Muscle layer of duodenum (tissue), 2 donors: ENCODE data around the gene RNF128.
A peak's percentile ranks its signal among the peaks of the same experiment; 100 is the strongest.

ENCODE experiments used
- H3K27ac ChIP-seq: one replicate; pipeline ENCODE4 v1.7.0; 2013; ENCODE audit warnings: mild to moderate bottlenecking, low read length
- H3K27me3 ChIP-seq: one replicate; pipeline ENCODE4 v1.7.0; 2013; ENCODE audit warnings: low read depth, mild to moderate bottlenecking, control low read depth, low read length
- H3K36me3 ChIP-seq, 2 donors: one replicate each; pipeline ENCODE4 v1.7.0; 2013; ENCODE audit warnings: low read length in 2 of 2, control low read depth in 1 of 2, mild to moderate bottlenecking in 1 of 2; ENCODE audit not compliant: insufficient read depth in 2 of 2, control insufficient read depth in 1 of 2
- H3K4me1 ChIP-seq, 2 donors: one replicate each; pipeline ENCODE4 v1.7.0; 2013; ENCODE audit warnings: low read length in 2 of 2, mild to moderate bottlenecking in 2 of 2, control low read depth in 1 of 2, moderate library complexity in 1 of 2; ENCODE audit not compliant: insufficient read depth in 2 of 2, control insufficient read depth in 1 of 2
- H3K4me3 ChIP-seq, 2 donors: one replicate each; pipeline ENCODE4 v1.7.0; 2013; ENCODE audit warnings: low read length in 2 of 2, low read depth in 1 of 2, mild to moderate bottlenecking in 1 of 2
- H3K9me3 ChIP-seq, 2 donors: one replicate each; pipeline ENCODE4 v1.7.0; 2013; ENCODE audit warnings: low read length in 2 of 2, control low read depth in 1 of 2, mild to moderate bottlenecking in 1 of 2; ENCODE audit not compliant: control insufficient read depth in 1 of 2
- donor health status: healthy.

The RNF128 gene

GRCh38 chrX:106711375-106711774 lies 15.1 kb upstream of the RNF128 start:
- Histone ChIP-seq H3K27ac (no peak overlapping the region), H3K36me3 (no peaks in the 10 kb centered on the region), H3K4me1 (no peaks in the 10 kb centered on the region), H3K4me3 (no peak overlapping the region), H3K27me3 (no peaks in the 10 kb centered on the region), H3K9me3 (no peaks in the 10 kb centered on the region)

GRCh38 chrX:106716004-106716403 lies 10.5 kb upstream of the RNF128 start:
- no peaks in the 10 kb centered on the region for H3K4me1 ChIP-seq
- no peaks in the 10 kb centered on the region for H3K9me3 ChIP-seq
- H3K36me3 ChIP-seq = no peaks in the 10 kb centered on the region
- H3K27ac ChIP-seq = no peak overlapping the region
- H3K27me3 ChIP-seq = no peaks in the 10 kb centered on the region
- no peak overlapping the region for H3K4me3 ChIP-seq

GRCh38 chrX:106716463-106716862 lies 10.0 kb upstream of the RNF128 start:
- Histone ChIP-seq H3K4me1 (no peaks in the 10 kb centered on the region), H3K27me3 (no peaks in the 10 kb centered on the region), H3K4me3 (no peak overlapping the region), H3K27ac (no peak overlapping the region), H3K9me3 (no peaks in the 10 kb centered on the region), H3K36me3 (no peaks in the 10 kb centered on the region)

GRCh38 chrX:106718709-106719108 lies 7.8 kb upstream of the RNF128 start:
- no peaks in the 10 kb centered on the region for H3K4me1 ChIP-seq
- no peak overlapping the region for H3K27ac ChIP-seq
- H3K27me3 ChIP-seq = no peaks in the 10 kb centered on the region
- H3K4me3 ChIP-seq = no peak overlapping the region
- no peaks in the 10 kb centered on the region for H3K36me3 ChIP-seq
- no peaks in the 10 kb centered on the region for H3K9me3 ChIP-seq

GRCh38 chrX:106725931-106726330 lies 570 bp upstream of the RNF128 start:
- Histone ChIP-seq H3K36me3 (no peaks in the 10 kb centered on the region), H3K4me3 (peak overlapping the region; percentile 54 to 74), H3K4me1 (no peaks in the 10 kb centered on the region), H3K9me3 (no peaks in the 10 kb centered on the region), H3K27ac (peak overlapping the region; percentile 27), H3K27me3 (no peaks in the 10 kb centered on the region)

GRCh38 chrX:106728337-106728736 lies 1.8 kb downstream of the RNF128 start:
- H3K4me3 ChIP-seq = peak overlapping the region in 1 of 2 donors; percentile 44
- no peaks in the 10 kb centered on the region for H3K4me1 ChIP-seq
- H3K36me3 ChIP-seq = no peaks in the 10 kb centered on the region
- H3K9me3 ChIP-seq = no peaks in the 10 kb centered on the region
- H3K27me3 ChIP-seq = no peaks in the 10 kb centered on the region
- H3K27ac ChIP-seq = peak overlapping the region; percentile 21

- no peaks in the 10 kb centered on the region for H3K27me3 ChIP-seq
- H3K4me1 ChIP-seq = no peaks in the 10 kb centered on the region
- H3K9me3 ChIP-seq = no peaks in the 10 kb centered on the region
- H3K4me3 ChIP-seq = no peak overlapping the region
- H3K36me3 ChIP-seq = no peaks in the 10 kb centered on the region
- no peak overlapping the region for H3K27ac ChIP-seq
These were observed 3.9 kb downstream of the RNF128 start for GRCh38 chrX:106730401-106730800.

- Histone ChIP-seq H3K4me3 (no peak overlapping the region), H3K36me3 (no peaks in the 10 kb centered on the region), H3K27me3 (no peaks in the 10 kb centered on the region), H3K27ac (no peak overlapping the region), H3K9me3 (no peaks in the 10 kb centered on the region), H3K4me1 (no peaks in the 10 kb centered on the region)
These were observed 5.1 kb downstream of the RNF128 start for GRCh38 chrX:106731590-106731989.

- Histone ChIP-seq H3K4me3 (no peak overlapping the region), H3K36me3 (no peaks in the 10 kb centered on the region), H3K9me3 (no peaks in the 10 kb centered on the region), H3K27ac (no peak overlapping the region), H3K27me3 (no peaks in the 10 kb centered on the region), H3K4me1 (no peaks in the 10 kb centered on the region)
These were observed 8.3 kb downstream of the RNF128 start for GRCh38 chrX:106734827-106735226.

- H3K36me3 ChIP-seq = no peaks in the 10 kb centered on the region
- no peak overlapping the region for H3K4me3 ChIP-seq
- no peaks in the 10 kb centered on the region for H3K27me3 ChIP-seq
- no peaks in the 10 kb centered on the region for H3K9me3 ChIP-seq
- H3K4me1 ChIP-seq = no peaks in the 10 kb centered on the region
- H3K27ac ChIP-seq = no peak overlapping the region
These were observed 13.8 kb downstream of the RNF128 start for GRCh38 chrX:106740193-106740780.

GRCh38 chrX:106742193-106742592 lies 15.7 kb downstream of the RNF128 start:
- Histone ChIP-seq H3K36me3 (no peaks in the 10 kb centered on the region), H3K27me3 (no peaks in the 10 kb centered on the region), H3K27ac (no peak overlapping the region), H3K4me3 (no peak overlapping the region), H3K4me1 (no peaks in the 10 kb centered on the region), H3K9me3 (no peaks in the 10 kb centered on the region)

GRCh38 chrX:106742805-106743204 lies 16.3 kb downstream of the RNF128 start:
- no peaks in the 10 kb centered on the region for H3K27me3 ChIP-seq
- H3K4me1 ChIP-seq = no peaks in the 10 kb centered on the region
- no peaks in the 10 kb centered on the region for H3K36me3 ChIP-seq
- H3K27ac ChIP-seq = no peak overlapping the region
- no peak overlapping the region for H3K4me3 ChIP-seq
- no peaks in the 10 kb centered on the region for H3K9me3 ChIP-seq
